Vagina (tissue), 2 donors: Measurements from ENCODE around the gene TMEM243. TPM values are rescaled to one million over a fixed set of nuclear protein-coding genes. Genes with fewer than 3 reads are reported as not detected.

ENCODE experiments used
- DNase-seq, 2 donors: peaks; one replicate each; pipeline ENCODE4 v3.0.0-alpha.2; 2017; ENCODE audit errors: extremely low spot score in 2 of 2
- H3K27ac ChIP-seq: fragments of 200-600 bp; sonication (generic); one replicate; pipeline ENCODE4 v1.5.1; 2019
- H3K27me3 ChIP-seq: fragments of 200-600 bp; sonication (generic); one replicate; pipeline ENCODE4 v1.5.1; 2019
- H3K36me3 ChIP-seq, 2 donors: fragments of 200-600 bp; sonication (generic); one replicate each; pipeline ENCODE4 v1.5.1; 2017 to 2019
- H3K4me1 ChIP-seq: fragments of 200-600 bp; sonication (generic); one replicate; pipeline ENCODE4 v1.5.1; 2019
- H3K4me3 ChIP-seq, 2 donors: fragments of 200-600 bp; sonication (generic); 1 replicate in 1 of 2; 2 replicates in 1 of 2; pipeline ENCODE4 v1.5.1; 2016 to 2019
- H3K9me3 ChIP-seq: fragments of 200-600 bp; sonication (generic); one replicate; pipeline ENCODE4 v1.5.1; 2019
- CTCF ChIP-seq, 3 experiments: fragments of 450-650 bp in 2 of 3; fragments of 200-600 bp in 1 of 3; sonication (generic) in 1 of 3; IDR thresholded peaks; one replicate each; pipeline ENCODE4 v1.5.1; 2017 to 2019; ENCODE audit warnings: antibody characterized with exemption in 3 of 3, mild to moderate bottlenecking in 2 of 3, moderate library complexity in 2 of 3
- POLR2A ChIP-seq, 2 donors: fragments of 450-650 bp; IDR thresholded peaks; one replicate each; pipeline ENCODE4 v1.6.1; 2017; ENCODE audit warnings: antibody characterized with exemption in 2 of 2, mild to moderate bottlenecking in 2 of 2, moderate library complexity in 2 of 2
- POLR2AphosphoS5 ChIP-seq, 2 donors: sonication (generic); formaldehyde crosslinking; IDR thresholded peaks; one replicate each; pipeline ENCODE4 v1.9.0; 2017; ENCODE audit warnings: antibody characterized with exemption in 2 of 2, mild to moderate bottlenecking in 2 of 2, low read depth in 1 of 2; ENCODE audit not compliant: insufficient read depth in 1 of 2
- intact Hi-C: fragments of 100-400 bp; cut with DNase I; formaldehyde crosslinking; loops from one replicate; pipeline ENCODE4 v1.15.1; 2023
- total RNA-seq: library from RNA; depleted of rRNA; stranded (reverse); fragments of >200 nt; gene quantifications from one replicate; pipeline ENCODE4 v1.2.3, GENCODE V29; 2016

TMEM243 gene
- total RNA-seq, 1 donor from 2014 or later, result 36.6 TPM

- Histone ChIP-seq H3K27me3 (no peaks in the 10 kb centered on the region), H3K4me1 (peaks cover 63% of the 10 kb centered on the region), H3K9me3 (no peaks in the 10 kb centered on the region), H3K4me3 (no peak overlapping the region), H3K36me3 (no peaks in the 10 kb centered on the region), H3K27ac (no peak overlapping the region)
- no peak for DNase-seq
- TF ChIP-seq POLR2A (IDR thresholded peaks at IDR 0.05) (no peak), CTCF (IDR thresholded peaks at IDR 0.05) (no peak), POLR2AphosphoS5 (IDR thresholded peaks at IDR 0.05; ENCODE audit: insufficient read depth in 1 of 2, low read depth in 1 of 2) (no peak)
- intact Hi-C loops, result no loop called here
Measured at GRCh38 chr7:87216701-87217508, 2.6 kb downstream of the TMEM243 start.

- intact Hi-C loops, result no loop called here
- Histone ChIP-seq H3K9me3 (no peaks in the 10 kb centered on the region), H3K4me1 (peaks cover 71% of the 10 kb centered on the region), H3K36me3 (no peaks in the 10 kb centered on the region), H3K4me3 (no peak overlapping the region), H3K27me3 (no peaks in the 10 kb centered on the region), H3K27ac (no peak overlapping the region)
- no peak for TF ChIP-seq POLR2A (IDR thresholded peaks at IDR 0.05)
- TF ChIP-seq CTCF (IDR thresholded peaks at IDR 0.05), result no peak
- no peak for DNase-seq
Measured at GRCh38 chr7:87215046-87215445, 4.5 kb downstream of the TMEM243 start.

GRCh38 chr7:87213811-87214210 lies 5.7 kb downstream of the TMEM243 start:
- intact Hi-C loops, result no loop called here
- no peak overlapping the region for H3K27ac ChIP-seq
- H3K4me1 ChIP-seq, result peaks cover 70% of the 10 kb centered on the region
- no peaks in the 10 kb centered on the region for H3K27me3 ChIP-seq
- no peaks in the 10 kb centered on the region for H3K9me3 ChIP-seq
- H3K4me3 ChIP-seq, result no peak overlapping the region
- no peak for DNase-seq
- no peak for TF ChIP-seq POLR2A (IDR thresholded peaks at IDR 0.05)
- TF ChIP-seq POLR2AphosphoS5 (IDR thresholded peaks at IDR 0.05; ENCODE audit: insufficient read depth in 1 of 2, low read depth in 1 of 2), result no peak
- TF ChIP-seq CTCF (IDR thresholded peaks at IDR 0.05), result no peak
- H3K36me3 ChIP-seq, result no peaks in the 10 kb centered on the region

GRCh38 chr7:87213252-87213651 lies 6.3 kb downstream of the TMEM243 start:
- Histone ChIP-seq H3K36me3 (no peaks in the 10 kb centered on the region), H3K9me3 (no peaks in the 10 kb centered on the region), H3K4me1 (peaks cover 67% of the 10 kb centered on the region), H3K27ac (no peak overlapping the region), H3K27me3 (no peaks in the 10 kb centered on the region), H3K4me3 (no peak overlapping the region)
- intact Hi-C loops, result no loop called here
- DNase-seq, result no peak
- TF ChIP-seq POLR2A (IDR thresholded peaks at IDR 0.05), result no peak
- TF ChIP-seq CTCF (IDR thresholded peaks at IDR 0.05), result no peak
- TF ChIP-seq POLR2AphosphoS5 (IDR thresholded peaks at IDR 0.05; ENCODE audit: insufficient read depth in 1 of 2, low read depth in 1 of 2), result no peak

GRCh38 chr7:87212498-87212897 lies 7.0 kb downstream of the TMEM243 start:
- TF ChIP-seq POLR2AphosphoS5 (IDR thresholded peaks at IDR 0.05; ENCODE audit: insufficient read depth in 1 of 2, low read depth in 1 of 2), result no peak
- TF ChIP-seq CTCF (IDR thresholded peaks at IDR 0.05), result no peak
- Histone ChIP-seq H3K4me3 (no peak overlapping the region), H3K4me1 (peaks cover 60% of the 10 kb centered on the region), H3K9me3 (no peaks in the 10 kb centered on the region), H3K27me3 (no peaks in the 10 kb centered on the region), H3K36me3 (no peaks in the 10 kb centered on the region), H3K27ac (no peak overlapping the region)
- DNase-seq, result no peak
- intact Hi-C loops, result no loop called here
